ENCODE measurements around the gene CCL26.
A peak's percentile ranks its signal among the peaks of the same experiment; 100 is the strongest.

CCL26 gene

DNA sequence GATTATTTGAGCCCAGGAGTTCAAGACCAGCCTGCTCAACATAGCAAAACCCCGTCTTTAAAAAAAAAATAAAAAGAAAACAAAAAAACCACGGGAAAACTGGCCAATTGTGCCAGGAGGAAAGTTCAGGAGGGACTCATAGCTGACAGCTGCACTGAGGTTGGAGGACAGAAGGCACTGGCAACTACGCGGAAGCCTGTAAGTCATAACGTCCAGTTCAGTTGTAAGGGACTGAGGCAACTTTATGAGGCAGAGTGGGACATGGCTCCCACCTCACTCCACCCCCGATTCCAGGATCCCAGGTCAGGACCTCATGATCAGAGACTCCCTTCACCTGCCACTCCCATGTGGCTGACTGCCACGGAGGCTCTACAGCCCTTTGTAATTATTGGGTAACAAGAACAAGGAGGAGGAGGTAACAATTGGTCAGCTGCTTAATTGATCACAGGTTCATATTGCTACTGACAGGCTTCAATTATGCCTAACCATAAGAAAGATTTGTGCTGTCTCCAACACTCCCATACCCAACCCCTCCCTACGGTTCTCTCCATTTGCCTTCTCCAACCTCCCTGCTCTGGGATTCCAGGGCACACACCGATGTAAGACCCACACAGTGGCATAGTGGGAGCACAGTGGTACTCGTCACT lies 43.5 kb upstream of the CCL26 start:
- no peak overlapping the region for H3K27ac ChIP-seq (ENCODE audit: low read depth, low read length)
- H3K18ac ChIP-seq (ENCODE audit: low read length) = no peak overlapping the region
- H4K8ac ChIP-seq (ENCODE audit: low read depth, low read length) = no peak overlapping the region
- H3K56ac ChIP-seq (ENCODE audit: low read length) = no peak overlapping the region
- H3K36me3 ChIP-seq (ENCODE audit: control insufficient read depth, insufficient read depth, low read length) = no peaks in the 10 kb centered on the region
- H3K4ac ChIP-seq (ENCODE audit: low read depth, low read length) = no peak overlapping the region
- no peaks in the 10 kb centered on the region for H3K27me3 ChIP-seq (ENCODE audit: insufficient read depth, low read length, poor library complexity)
- H3K23ac ChIP-seq (ENCODE audit: low read length) = no peak overlapping the region
- H2AK5ac ChIP-seq (ENCODE audit: low read length) = no peak overlapping the region
- H4K5ac ChIP-seq (ENCODE audit: low read length) = no peak overlapping the region
- H2BK15ac ChIP-seq (replicated peaks; ENCODE audit: low read depth) = no peak overlapping the region
- H3K9ac ChIP-seq (ENCODE audit: low read length) = no peak overlapping the region
- no peak for DNase-seq
- H2BK5ac ChIP-seq (ENCODE audit: low read length) = no peak overlapping the region
- H3K4me3 ChIP-seq (ENCODE audit: low read length) = no peak overlapping the region
- H3K4me2 ChIP-seq (ENCODE audit: low read length) = no peak overlapping the region
- H2BK120ac ChIP-seq (ENCODE audit: low read depth, low read length) = no peak overlapping the region
- WGBS (ENCODE audit: extremely low coverage, insufficient coverage, low lambda C conversion rate) = no CpG with 5 or more reads among the region's 10 CpGs
- H3K79me1 ChIP-seq (ENCODE audit: low read length) = no peaks in the 10 kb centered on the region
- H3K79me2 ChIP-seq (ENCODE audit: control insufficient read depth, insufficient read depth, low read length) = no peaks in the 10 kb centered on the region
- H3K4me1 ChIP-seq (ENCODE audit: control insufficient read depth, low read depth, low read length) = no peaks in the 10 kb centered on the region

DNA sequence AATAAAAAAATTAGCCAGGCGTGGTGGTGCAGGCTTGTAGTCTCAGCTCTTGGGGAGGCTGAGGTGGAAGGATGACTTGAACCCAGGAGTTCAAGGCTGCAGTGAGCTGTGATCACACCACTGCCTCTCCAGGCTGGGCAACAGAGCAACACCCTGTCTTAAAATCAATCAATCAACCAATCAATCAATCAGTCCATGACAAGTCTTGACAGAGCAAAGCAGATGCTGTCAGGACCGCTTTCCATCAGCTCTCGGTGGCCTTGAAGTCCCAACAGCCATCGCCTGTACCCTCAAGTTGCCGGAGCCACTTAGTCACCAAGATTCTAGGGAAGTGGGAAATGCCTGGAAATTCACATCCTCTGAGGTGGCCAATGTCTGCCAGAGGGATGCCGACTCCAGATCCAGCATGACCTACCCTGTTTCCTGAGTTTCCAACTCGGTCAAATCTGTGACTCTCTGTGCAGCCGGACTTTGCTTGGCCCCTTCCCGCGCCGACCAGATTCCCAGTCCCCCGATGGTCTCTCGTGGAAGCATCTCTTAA lies 42.5 kb upstream of the CCL26 start:
- no peaks in the 10 kb centered on the region for H3K79me1 ChIP-seq (ENCODE audit: low read length)
- H4K8ac ChIP-seq (ENCODE audit: low read depth, low read length) = no peak overlapping the region
- H2BK120ac ChIP-seq (ENCODE audit: low read depth, low read length) = no peak overlapping the region
- no peak overlapping the region for H3K4ac ChIP-seq (ENCODE audit: low read depth, low read length)
- H4K5ac ChIP-seq (ENCODE audit: low read length) = no peak overlapping the region
- no peak overlapping the region for H3K27ac ChIP-seq (ENCODE audit: low read depth, low read length)
- H2BK15ac ChIP-seq (replicated peaks; ENCODE audit: low read depth) = no peak overlapping the region
- H2BK5ac ChIP-seq (ENCODE audit: low read length) = no peak overlapping the region
- H3K23ac ChIP-seq (ENCODE audit: low read length) = no peak overlapping the region
- H3K18ac ChIP-seq (ENCODE audit: low read length) = no peak overlapping the region
- H3K4me1 ChIP-seq (ENCODE audit: control insufficient read depth, low read depth, low read length) = no peaks in the 10 kb centered on the region
- no peak overlapping the region for H3K4me3 ChIP-seq (ENCODE audit: low read length)
- H3K56ac ChIP-seq (ENCODE audit: low read length) = no peak overlapping the region
- no peak overlapping the region for H3K9ac ChIP-seq (ENCODE audit: low read length)
- no peak overlapping the region for H3K4me2 ChIP-seq (ENCODE audit: low read length)
- H3K79me2 ChIP-seq (ENCODE audit: control insufficient read depth, insufficient read depth, low read length) = no peaks in the 10 kb centered on the region
- no peak overlapping the region for H2AK5ac ChIP-seq (ENCODE audit: low read length)
- DNase-seq = peak; percentile 19
- H3K36me3 ChIP-seq (ENCODE audit: control insufficient read depth, insufficient read depth, low read length) = no peaks in the 10 kb centered on the region
- no CpG with 5 or more reads among the region's 13 CpGs for WGBS (ENCODE audit: extremely low coverage, insufficient coverage, low lambda C conversion rate)
- no peaks in the 10 kb centered on the region for H3K27me3 ChIP-seq (ENCODE audit: insufficient read depth, low read length, poor library complexity)

DNA sequence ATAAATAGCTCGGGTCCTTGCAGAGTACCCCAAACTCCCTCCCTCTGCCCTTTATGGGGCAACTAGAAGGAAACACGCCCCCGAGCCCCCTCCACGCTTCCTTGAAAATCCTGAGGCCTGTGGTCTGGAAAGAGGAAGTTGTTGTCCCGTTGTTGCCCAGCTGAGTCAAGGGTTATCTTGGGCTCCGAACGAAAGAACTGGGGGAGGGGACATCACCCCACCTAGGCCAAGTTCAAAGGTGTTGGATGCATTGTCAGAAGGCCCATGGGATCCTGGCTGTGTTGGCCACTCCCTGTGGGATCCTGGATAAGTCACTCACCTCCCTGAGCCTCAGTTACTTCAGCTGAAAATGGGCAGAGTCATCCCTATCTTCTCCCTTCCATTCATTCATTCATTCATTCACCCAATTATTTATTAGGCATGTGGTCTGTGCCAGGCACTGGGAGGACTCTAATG lies 41.8 kb upstream of the CCL26 start, which contains the start of gene CCL24:
CCL24 (minus strand) TSS at position 26 of the 456 bp plus-strand sequence. CDS start 91 bp downstream, outside the sequence.
- no peak within 1 kb of the TSS for H3K4me2 ChIP-seq (ENCODE audit: low read length)

DNA sequence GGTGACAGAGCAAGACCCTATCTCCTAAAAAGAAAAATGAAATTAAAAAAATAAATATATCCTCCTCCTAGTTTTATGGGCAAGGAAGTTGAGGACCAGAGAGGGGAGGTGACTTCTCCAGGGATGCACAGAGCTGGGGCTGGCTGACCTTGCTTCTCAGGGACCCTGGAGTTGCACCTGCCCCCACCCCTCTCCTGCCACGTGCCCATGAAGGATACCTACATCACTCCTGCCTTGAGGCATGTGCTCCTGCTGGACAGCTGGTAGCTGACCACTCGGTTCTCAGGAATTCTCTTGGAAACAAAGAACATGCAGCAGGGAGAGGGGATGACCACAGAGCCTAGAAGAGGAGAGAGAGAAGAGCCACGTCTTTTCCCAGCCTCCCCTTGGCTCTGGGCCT lies 41.1 kb upstream of the CCL26 start:
- H3K79me1 ChIP-seq (ENCODE audit: low read length) = no peaks in the 10 kb centered on the region
- H3K36me3 ChIP-seq (ENCODE audit: control insufficient read depth, insufficient read depth, low read length) = no peaks in the 10 kb centered on the region
- no peak overlapping the region for H3K4ac ChIP-seq (ENCODE audit: low read depth, low read length)
- no peak overlapping the region for H3K4me3 ChIP-seq (ENCODE audit: low read length)
- H2AK5ac ChIP-seq (ENCODE audit: low read length) = no peak overlapping the region
- H3K27ac ChIP-seq (ENCODE audit: low read depth, low read length) = no peak overlapping the region
- no peak overlapping the region for H3K18ac ChIP-seq (ENCODE audit: low read length)
- no peak overlapping the region for H3K9ac ChIP-seq (ENCODE audit: low read length)
- H3K4me2 ChIP-seq (ENCODE audit: low read length) = no peak overlapping the region
- DNase-seq = no peak
- H3K4me1 ChIP-seq (ENCODE audit: control insufficient read depth, low read depth, low read length) = no peaks in the 10 kb centered on the region
- no peak overlapping the region for H2BK15ac ChIP-seq (replicated peaks; ENCODE audit: low read depth)
- no peak overlapping the region for H4K8ac ChIP-seq (ENCODE audit: low read depth, low read length)
- no peak overlapping the region for H3K23ac ChIP-seq (ENCODE audit: low read length)
- no peaks in the 10 kb centered on the region for H3K79me2 ChIP-seq (ENCODE audit: control insufficient read depth, insufficient read depth, low read length)
- no peak overlapping the region for H4K5ac ChIP-seq (ENCODE audit: low read length)
- no CpG with 5 or more reads among the region's 3 CpGs for WGBS (ENCODE audit: extremely low coverage, insufficient coverage, low lambda C conversion rate)
- no peak overlapping the region for H2BK120ac ChIP-seq (ENCODE audit: low read depth, low read length)
- no peak overlapping the region for H3K56ac ChIP-seq (ENCODE audit: low read length)
- no peaks in the 10 kb centered on the region for H3K27me3 ChIP-seq (ENCODE audit: insufficient read depth, low read length, poor library complexity)
- H2BK5ac ChIP-seq (ENCODE audit: low read length) = no peak overlapping the region

More for the DNA sequence above, 41.8 kb upstream of the CCL26 start, which contains the start of gene CCL24:
- H3K56ac ChIP-seq (ENCODE audit: low read length) = no peak within 1 kb of the TSS
- H3K4ac ChIP-seq (ENCODE audit: low read depth, low read length) = no peak within 1 kb of the TSS
- H4K8ac ChIP-seq (ENCODE audit: low read depth, low read length) = no peak within 1 kb of the TSS
- DNase-seq = no peak
- H4K5ac ChIP-seq (ENCODE audit: low read length) = no peak within 1 kb of the TSS
- H3K27me3 ChIP-seq (ENCODE audit: insufficient read depth, low read length, poor library complexity) = no peaks in the 10 kb centered on the region
- H3K4me1 ChIP-seq (ENCODE audit: control insufficient read depth, low read depth, low read length) = no peaks in the 10 kb centered on the region
- H3K23ac ChIP-seq (ENCODE audit: low read length) = no peak within 1 kb of the TSS
- no peak within 1 kb of the TSS for H2BK5ac ChIP-seq (ENCODE audit: low read length)
- H3K18ac ChIP-seq (ENCODE audit: low read length) = no peak within 1 kb of the TSS
- H2BK120ac ChIP-seq (ENCODE audit: low read depth, low read length) = no peak within 1 kb of the TSS
- no peak within 1 kb of the TSS for H2BK15ac ChIP-seq (replicated peaks; ENCODE audit: low read depth)
- no peak within 1 kb of the TSS for H2AK5ac ChIP-seq (ENCODE audit: low read length)
- H3K4me3 ChIP-seq (ENCODE audit: low read length) = no peak within 1 kb of the TSS
- WGBS (ENCODE audit: extremely low coverage, insufficient coverage, low lambda C conversion rate) = no CpG with 5 or more reads among the region's 7 CpGs
- no peak within 1 kb of the TSS for H3K27ac ChIP-seq (ENCODE audit: low read depth, low read length)
- no peaks in the 10 kb centered on the region for H3K36me3 ChIP-seq (ENCODE audit: control insufficient read depth, insufficient read depth, low read length)
- no peaks in the 10 kb centered on the region for H3K79me1 ChIP-seq (ENCODE audit: low read length)
- H3K79me2 ChIP-seq (ENCODE audit: control insufficient read depth, insufficient read depth, low read length) = no peaks in the 10 kb centered on the region
- H3K9ac ChIP-seq (ENCODE audit: low read length) = no peak within 1 kb of the TSS

DNA sequence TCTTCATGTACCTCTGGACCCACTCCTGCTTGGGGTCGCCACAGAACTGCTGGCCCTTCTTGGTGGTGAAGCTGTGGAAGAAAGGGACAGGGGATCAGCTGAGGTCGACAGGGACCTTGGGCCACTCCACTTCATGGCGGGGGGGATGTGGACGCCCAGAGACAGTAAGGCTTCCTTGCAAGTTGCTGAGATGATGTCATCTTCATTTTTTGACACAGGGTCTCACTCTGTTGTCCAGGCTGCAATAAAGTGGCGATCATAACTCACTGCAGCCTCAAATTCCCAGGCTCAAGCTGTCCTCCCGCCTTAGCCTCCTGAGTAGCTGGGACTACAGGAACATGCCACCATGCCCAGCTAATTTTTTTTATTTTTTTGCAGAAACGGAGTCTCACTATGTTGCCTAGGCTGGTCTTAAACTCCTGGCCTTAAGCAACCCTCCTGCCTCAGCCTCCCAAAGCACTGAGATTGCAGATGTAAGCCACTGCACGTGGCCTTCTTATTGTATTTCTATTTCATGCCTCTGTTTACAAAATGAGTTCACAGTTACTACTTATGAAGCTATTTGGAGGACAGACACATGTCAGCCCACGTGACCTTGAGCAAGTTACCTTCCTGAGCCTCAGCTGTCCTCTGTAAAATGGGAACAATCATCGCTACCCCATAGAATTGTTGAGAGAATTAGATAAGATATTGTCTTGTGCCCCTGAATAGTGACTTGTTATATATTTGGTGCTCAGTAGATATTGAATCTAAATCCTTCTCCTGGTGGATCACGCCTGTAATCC lies 40.1 kb upstream of the CCL26 start:
- Histone ChIP-seq H3K4ac (ENCODE audit: low read depth, low read length) (no peak overlapping the region), H3K56ac (ENCODE audit: low read length) (no peak overlapping the region)
- no CpG with 5 or more reads among the region's 11 CpGs for WGBS (ENCODE audit: extremely low coverage, insufficient coverage, low lambda C conversion rate)

More for the DNA sequence above, 40.1 kb upstream of the CCL26 start:
- no peak overlapping the region for H2BK5ac ChIP-seq (ENCODE audit: low read length)
- no peak overlapping the region for H3K9ac ChIP-seq (ENCODE audit: low read length)
- H3K27ac ChIP-seq (ENCODE audit: low read depth, low read length) = no peak overlapping the region
- H2AK5ac ChIP-seq (ENCODE audit: low read length) = no peak overlapping the region
- H3K4me1 ChIP-seq (ENCODE audit: control insufficient read depth, low read depth, low read length) = no peaks in the 10 kb centered on the region
- H2BK15ac ChIP-seq (replicated peaks; ENCODE audit: low read depth) = no peak overlapping the region
- H2BK120ac ChIP-seq (ENCODE audit: low read depth, low read length) = no peak overlapping the region
- no peak overlapping the region for H3K4me3 ChIP-seq (ENCODE audit: low read length)
- no peak overlapping the region for H3K23ac ChIP-seq (ENCODE audit: low read length)
- no peak for DNase-seq
- H3K4me2 ChIP-seq (ENCODE audit: low read length) = no peak overlapping the region
- no peaks in the 10 kb centered on the region for H3K27me3 ChIP-seq (ENCODE audit: insufficient read depth, low read length, poor library complexity)
- no peak overlapping the region for H4K5ac ChIP-seq (ENCODE audit: low read length)
- no peaks in the 10 kb centered on the region for H3K79me2 ChIP-seq (ENCODE audit: control insufficient read depth, insufficient read depth, low read length)
- no peak overlapping the region for H4K8ac ChIP-seq (ENCODE audit: low read depth, low read length)
- H3K36me3 ChIP-seq (ENCODE audit: control insufficient read depth, insufficient read depth, low read length) = no peaks in the 10 kb centered on the region
- no peak overlapping the region for H3K18ac ChIP-seq (ENCODE audit: low read length)
- H3K79me1 ChIP-seq (ENCODE audit: low read length) = no peaks in the 10 kb centered on the region
